ENCODE data around the gene SLC66A2.

- TF ChIP-seq CTCF (conservative IDR thresholded peaks at IDR 0.05; ENCODE audit: low read length) (no peak), EZH2phosphoT487 (IDR thresholded peaks at IDR 0.05; ENCODE audit: borderline replicate concordance) (no peak)
Measured at GRCh38 chr18:79923896-79924585, 27.4 kb downstream of the SLC66A2 start.
